NCI-H2029 (cell line): ENCODE measurements around the gene CAMSAP2.
A peak's percentile ranks its signal among the peaks of the same experiment; 100 is the strongest.

ENCODE experiments used
- DNase-seq: peaks from one replicate; lab custom pipeline; 2025; lab: John Stamatoyannopoulos, UW

CAMSAP2 gene, protein sequence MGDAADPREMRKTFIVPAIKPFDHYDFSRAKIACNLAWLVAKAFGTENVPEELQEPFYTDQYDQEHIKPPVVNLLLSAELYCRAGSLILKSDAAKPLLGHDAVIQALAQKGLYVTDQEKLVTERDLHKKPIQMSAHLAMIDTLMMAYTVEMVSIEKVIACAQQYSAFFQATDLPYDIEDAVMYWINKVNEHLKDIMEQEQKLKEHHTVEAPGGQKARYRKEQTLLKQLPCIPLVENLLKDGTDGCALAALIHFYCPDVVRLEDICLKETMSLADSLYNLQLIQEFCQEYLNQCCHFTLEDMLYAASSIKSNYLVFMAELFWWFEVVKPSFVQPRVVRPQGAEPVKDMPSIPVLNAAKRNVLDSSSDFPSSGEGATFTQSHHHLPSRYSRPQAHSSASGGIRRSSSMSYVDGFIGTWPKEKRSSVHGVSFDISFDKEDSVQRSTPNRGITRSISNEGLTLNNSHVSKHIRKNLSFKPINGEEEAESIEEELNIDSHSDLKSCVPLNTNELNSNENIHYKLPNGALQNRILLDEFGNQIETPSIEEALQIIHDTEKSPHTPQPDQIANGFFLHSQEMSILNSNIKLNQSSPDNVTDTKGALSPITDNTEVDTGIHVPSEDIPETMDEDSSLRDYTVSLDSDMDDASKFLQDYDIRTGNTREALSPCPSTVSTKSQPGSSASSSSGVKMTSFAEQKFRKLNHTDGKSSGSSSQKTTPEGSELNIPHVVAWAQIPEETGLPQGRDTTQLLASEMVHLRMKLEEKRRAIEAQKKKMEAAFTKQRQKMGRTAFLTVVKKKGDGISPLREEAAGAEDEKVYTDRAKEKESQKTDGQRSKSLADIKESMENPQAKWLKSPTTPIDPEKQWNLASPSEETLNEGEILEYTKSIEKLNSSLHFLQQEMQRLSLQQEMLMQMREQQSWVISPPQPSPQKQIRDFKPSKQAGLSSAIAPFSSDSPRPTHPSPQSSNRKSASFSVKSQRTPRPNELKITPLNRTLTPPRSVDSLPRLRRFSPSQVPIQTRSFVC (N-terminal part only)

GRCh38 chr1:200738327-200738948 is at the start of gene CAMSAP2:
TSS of gene CAMSAP2 (plus strand) at chr1:200738893. CDS start at chr1:200739828, 935 bp downstream.
- DNase-seq: peak; percentile 71

DNA sequence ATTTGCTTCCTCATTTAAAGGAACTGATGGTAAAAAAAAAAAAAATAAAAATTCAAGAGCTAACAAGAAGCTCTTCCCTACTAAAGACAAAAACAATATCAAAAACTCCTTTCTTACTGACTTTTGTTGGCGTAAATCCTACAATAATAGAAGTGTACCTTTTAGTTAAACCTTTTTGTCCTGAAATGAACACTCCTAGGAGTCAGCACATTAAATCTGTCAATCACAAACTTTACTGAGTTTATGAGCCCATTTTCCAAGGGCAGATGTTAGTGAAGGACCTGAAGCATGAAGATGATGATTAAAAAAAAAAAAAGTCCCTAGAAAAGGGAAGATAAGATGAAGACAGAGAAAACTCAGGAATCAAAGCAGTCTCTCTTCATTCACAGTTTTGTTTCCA is 46.4 kb upstream of the CAMSAP2 start:
- DNase-seq: no peak

GRCh38 chr1:200693327-200693726 is 45.4 kb upstream of the CAMSAP2 start:
- no peak for DNase-seq

DNA sequence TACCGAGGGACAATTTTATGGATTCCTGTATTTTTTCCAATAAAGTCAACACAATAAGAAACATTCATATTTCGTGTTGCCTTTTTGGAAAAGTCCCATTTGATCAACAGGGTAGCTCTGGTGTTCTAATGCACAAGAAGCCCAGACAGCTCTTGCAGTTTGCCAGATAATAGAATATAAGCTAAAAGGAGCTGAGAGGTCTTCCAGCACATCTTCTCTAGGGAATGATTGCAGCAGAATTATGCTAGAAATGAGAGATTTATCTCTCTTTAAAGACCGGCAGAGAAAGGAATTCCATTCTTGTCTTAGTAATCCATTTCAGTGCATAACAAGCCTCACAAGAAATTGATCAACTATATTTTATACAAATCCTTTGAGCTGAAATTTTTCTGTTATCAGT is 44.0 kb upstream of the CAMSAP2 start:
- no peak for DNase-seq

DNA sequence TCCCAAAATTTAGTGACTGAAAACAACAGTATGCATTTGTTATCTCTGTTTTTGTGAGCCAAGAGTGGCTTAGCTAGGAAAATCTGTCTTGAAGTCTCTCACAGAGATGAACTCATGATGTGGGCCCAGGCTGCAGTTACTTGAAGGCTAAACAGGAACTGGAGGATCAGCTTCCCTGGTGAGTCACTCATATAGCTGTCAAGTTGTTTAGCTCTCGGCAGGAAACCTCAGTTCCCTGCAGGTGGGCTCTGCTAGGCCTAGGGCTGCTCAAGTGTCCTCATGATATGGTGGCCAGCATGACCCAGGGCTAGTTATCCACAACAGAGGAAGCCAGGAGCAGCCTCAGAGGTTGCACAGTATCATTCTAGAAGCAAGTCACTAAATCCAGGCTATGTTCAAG is 38.8 kb upstream of the CAMSAP2 start:
- no peak for DNase-seq

DNA sequence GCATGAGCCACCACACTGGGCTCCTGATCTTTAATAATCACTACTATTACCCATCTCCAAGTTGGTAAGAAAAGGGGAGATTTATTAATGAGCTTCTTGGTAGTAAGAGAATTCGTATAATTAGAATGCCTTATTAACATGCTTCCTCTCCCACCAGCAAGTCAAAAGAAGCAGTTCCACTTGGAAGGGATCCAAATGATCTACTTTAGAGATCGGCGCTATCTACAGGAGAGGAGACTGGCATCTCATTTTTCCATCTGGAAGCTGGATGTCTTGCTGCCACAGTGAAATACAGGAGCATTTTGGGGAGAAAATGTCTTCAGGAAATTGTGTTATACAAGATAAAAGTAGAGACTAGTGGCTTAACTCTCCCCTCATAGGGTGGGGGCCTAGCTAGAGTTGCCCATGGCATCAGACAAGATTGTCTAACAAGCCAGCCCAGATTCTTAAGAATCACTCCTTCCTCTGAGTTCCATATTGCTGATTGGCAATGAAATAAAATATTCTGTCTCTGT is 33.6 kb upstream of the CAMSAP2 start:
- DNase-seq: no peak

GRCh38 chr1:200706111-200706814 is 32.4 kb upstream of the CAMSAP2 start:
- DNase-seq: no peak

GRCh38 chr1:200707116-200707515 is 31.6 kb upstream of the CAMSAP2 start:
- DNase-seq: no peak

- no peak for DNase-seq
Observed at GRCh38 chr1:200708161-200708560, 30.5 kb upstream of the CAMSAP2 start.

GRCh38 chr1:200708769-200709168 is 29.9 kb upstream of the CAMSAP2 start:
- no peak for DNase-seq

GRCh38 chr1:200710166-200710565 is 28.5 kb upstream of the CAMSAP2 start:
- DNase-seq: no peak

DNA sequence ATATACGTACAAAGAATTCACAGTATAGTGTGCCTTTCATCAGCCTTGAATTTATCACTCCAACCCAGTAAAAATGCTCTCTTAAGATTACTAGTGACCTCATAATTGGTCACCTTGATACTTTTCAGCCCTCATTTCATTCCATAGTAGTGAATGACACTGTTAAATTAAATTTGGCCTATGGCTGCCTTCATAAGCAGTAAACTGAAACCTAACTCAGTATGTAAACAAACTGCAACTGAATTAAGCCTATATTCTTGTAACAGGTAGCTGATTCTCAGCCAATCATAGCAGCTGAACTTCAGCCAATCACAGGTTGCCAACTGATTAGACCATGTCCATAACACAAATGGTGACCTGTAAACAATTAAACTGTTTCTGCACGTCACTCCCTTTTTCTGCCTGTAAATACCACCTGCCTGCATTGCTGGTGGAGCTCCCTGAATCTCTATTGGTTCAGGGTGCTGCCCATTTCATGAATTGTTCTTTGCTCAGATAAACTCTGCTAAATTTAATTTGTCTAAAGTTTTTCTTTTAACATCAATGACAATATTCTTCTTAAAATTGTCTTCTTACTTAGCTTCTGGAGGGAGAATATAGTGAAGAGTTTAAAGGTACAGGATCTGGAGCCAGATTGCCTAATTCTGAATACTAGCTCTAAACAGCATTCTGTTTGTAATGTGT is 24.0 kb upstream of the CAMSAP2 start:
- DNase-seq: no peak

GRCh38 chr1:200720199-200720598 is 18.5 kb upstream of the CAMSAP2 start:
- DNase-seq: no peak

DNA sequence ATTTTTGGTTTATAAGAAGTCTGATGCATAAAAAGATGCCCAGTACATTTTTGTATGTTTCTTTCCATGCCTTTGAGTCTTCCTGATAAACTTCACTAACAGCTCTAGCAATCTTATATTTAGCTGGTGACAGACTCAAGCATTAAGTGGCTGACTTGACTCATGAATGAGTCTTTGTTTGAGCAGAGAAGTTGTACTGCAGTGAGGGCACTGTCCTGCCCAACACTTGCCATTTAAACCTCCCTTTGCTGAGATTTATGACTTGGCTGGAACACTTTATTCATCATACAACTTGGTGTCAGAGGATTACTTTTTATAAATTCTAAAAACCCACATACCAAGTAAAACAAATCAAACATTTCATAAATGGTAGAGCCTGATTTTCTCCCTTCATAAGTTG is 14.6 kb upstream of the CAMSAP2 start:
- DNase-seq: no peak

- DNase-seq: no peak
Observed at GRCh38 chr1:200727257-200727656, 11.4 kb upstream of the CAMSAP2 start.

GRCh38 chr1:200729863-200730262 is 8.8 kb upstream of the CAMSAP2 start:
- DNase-seq: no peak

GRCh38 chr1:200731654-200732332 is 6.9 kb upstream of the CAMSAP2 start:
- DNase-seq: no peak

GRCh38 chr1:200732438-200732837 is 6.3 kb upstream of the CAMSAP2 start:
- DNase-seq: no peak

GRCh38 chr1:200733907-200734306 is 4.8 kb upstream of the CAMSAP2 start:
- no peak for DNase-seq

DNA sequence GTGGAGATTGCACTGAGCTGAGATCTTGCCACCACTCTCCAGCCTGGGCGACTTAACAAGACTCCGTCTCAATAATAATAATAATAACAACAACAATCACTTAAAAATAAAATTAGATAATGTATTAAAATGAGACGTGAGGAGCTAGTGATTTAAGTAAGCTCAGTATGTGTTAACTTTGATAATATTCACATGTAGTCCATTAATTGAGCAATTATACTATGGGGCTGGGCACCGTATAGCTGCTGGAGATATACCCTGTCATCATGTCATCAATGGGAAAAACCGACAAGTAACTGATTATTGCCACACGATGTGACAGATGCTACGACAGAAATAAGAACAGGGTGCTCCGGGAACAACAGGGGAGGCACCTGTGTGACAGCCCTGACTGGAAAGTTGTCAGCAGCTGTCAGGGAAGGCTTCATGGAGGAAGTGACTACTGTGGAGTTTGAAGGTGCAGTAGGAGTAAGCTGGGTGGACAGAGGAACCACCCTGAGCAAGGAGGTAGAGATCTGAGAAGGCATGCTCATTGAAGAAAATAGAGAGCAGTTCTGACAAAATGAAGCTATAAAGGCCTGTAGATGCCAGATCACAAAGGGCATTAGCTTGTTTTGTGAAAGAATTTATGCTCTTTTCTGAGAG is 924 bp upstream of the CAMSAP2 start:
- DNase-seq: no peak
